ENCODE data around the gene C2orf69.

The C2orf69 gene

GRCh38 chr2:199896617-199897016 lies 14.5 kb upstream of the C2orf69 start:
- H3K4me3 ChIP-seq (ENCODE audit: control insufficient read depth, low read depth, low read length), result no peak overlapping the region
- no peak for TF ChIP-seq CTCF (conservative IDR thresholded peaks at IDR 0.05; ENCODE audit: control insufficient read depth, insufficient read depth, low read depth, low read length)
- DNase-seq (ENCODE audit: low read depth), result no peak

DNA sequence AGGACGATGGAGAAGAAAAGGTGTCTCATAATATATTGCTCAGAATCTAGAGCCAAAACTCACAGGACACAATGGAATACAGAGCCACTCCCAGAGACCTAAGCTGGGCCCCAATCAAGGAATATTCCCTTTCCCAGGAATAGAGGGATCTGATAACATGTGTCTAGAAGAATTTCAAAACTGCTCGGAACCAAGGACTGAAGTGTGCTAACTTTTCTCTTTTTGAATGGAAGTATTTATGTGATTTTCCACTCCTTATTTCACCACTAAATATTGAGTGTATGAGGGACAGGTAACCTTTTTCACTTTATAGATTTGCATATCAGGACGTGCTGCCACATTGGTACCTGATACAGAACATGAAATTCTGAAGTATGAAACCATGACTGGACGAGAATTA lies 9.2 kb upstream of the C2orf69 start:
- TF ChIP-seq CTCF (conservative IDR thresholded peaks at IDR 0.05; ENCODE audit: control insufficient read depth, insufficient read depth, low read depth, low read length), result no peak

DNA sequence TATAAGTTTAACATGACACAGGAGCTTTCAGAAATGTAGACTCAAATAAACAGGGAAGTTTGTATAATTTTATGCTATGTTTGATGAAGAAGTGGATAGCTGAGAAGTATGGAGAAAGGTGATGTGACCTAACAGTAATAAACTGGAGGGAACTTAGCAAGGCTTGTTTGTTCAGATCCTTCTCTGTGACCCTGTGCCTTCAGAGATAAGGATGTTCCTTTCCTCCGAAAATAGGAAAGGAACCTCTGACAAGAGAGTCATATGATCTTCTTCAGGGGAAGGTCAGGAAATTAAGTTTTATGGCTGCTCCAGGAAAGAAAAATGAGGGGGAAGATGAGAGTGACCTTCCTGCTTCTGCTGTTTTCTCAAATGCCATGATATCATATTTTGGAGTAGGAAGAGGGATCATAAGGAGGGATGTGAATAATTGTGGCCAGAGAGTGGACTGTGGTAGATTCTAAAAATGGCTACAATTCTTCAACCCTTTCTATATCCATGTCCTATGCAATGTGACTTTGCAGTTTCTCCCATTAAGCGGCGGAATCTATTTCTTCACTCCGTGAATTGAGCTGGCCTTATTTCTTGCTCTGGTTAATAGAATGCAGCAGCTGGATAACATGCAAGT lies 8.5 kb upstream of the C2orf69 start:
- no peak for TF ChIP-seq CTCF (conservative IDR thresholded peaks at IDR 0.05; ENCODE audit: control insufficient read depth, insufficient read depth, low read depth, low read length)

More for the DNA sequence above, 9.2 kb upstream of the C2orf69 start:
- H3K4me3 ChIP-seq (ENCODE audit: control insufficient read depth, low read depth, low read length), result no peak overlapping the region
- DNase-seq (ENCODE audit: low read depth), result no peak

DNA sequence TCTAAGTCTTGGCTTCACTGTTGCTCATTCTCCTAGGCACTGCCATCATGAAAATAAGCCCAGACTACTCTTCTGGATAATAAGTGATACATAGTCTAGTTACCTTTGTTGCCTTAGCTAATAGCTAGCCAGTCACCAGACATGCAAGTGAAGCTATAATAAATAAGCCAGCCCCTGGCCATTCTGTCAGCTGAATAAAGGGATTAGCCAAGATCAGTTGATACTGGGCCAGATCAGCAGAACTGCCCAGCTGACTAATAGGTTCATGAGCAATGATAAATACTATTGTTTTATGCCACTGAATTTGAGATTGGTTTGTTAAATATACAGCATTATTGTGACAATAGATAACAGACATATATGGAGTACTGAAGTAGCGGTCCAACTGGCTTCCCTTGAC lies 8.0 kb upstream of the C2orf69 start:
- TF ChIP-seq CTCF (conservative IDR thresholded peaks at IDR 0.05; ENCODE audit: control insufficient read depth, insufficient read depth, low read depth, low read length), result no peak
- H3K4me3 ChIP-seq (ENCODE audit: control insufficient read depth, low read depth, low read length), result no peak overlapping the region
- peak; percentile 23 for DNase-seq (ENCODE audit: low read depth)

More for the DNA sequence above, 8.5 kb upstream of the C2orf69 start:
- no peak for DNase-seq (ENCODE audit: low read depth)
- no peak overlapping the region for H3K4me3 ChIP-seq (ENCODE audit: control insufficient read depth, low read depth, low read length)

DNA sequence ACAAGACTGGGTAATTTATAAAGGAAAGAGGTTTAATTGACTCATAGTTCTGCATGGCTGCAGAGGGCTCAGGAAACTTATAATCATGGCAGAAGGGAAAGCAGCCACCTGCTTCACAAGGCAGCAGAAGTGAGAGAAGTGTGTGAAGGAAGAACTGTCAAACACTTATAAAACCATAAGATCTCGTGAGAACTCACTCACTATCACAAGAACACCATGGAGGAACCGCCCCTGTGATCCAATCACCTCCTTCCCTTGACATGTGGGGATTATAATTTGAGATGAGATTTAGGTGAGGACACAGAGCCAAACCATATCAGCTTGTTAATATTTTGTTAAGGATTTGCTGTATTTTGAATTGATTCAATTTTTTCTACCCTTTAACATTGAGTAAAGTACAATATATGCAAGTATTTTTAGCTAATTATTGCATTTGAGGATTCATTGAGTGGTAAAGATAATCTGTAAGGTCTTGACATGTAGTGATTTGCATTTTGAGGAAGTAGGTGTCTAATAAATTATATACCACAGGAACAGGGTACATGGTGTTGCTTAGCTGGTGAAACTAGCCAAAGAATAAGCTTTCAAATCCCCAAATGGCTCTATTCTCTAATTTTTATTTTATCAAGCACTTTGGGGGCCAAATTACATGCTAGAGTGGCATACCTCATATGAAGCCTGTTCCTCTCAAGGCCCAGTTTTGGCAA lies 3.9 kb upstream of the C2orf69 start:
- DNase-seq (ENCODE audit: low read depth), result no peak
- TF ChIP-seq CTCF (conservative IDR thresholded peaks at IDR 0.05; ENCODE audit: control insufficient read depth, insufficient read depth, low read depth, low read length), result no peak
- no peak overlapping the region for H3K4me3 ChIP-seq (ENCODE audit: control insufficient read depth, low read depth, low read length)

GRCh38 chr2:199910338-199911051 lies 598 bp upstream of the C2orf69 start:
- no peak for TF ChIP-seq CTCF (conservative IDR thresholded peaks at IDR 0.05; ENCODE audit: control insufficient read depth, insufficient read depth, low read depth, low read length)
- H3K4me3 ChIP-seq (ENCODE audit: control insufficient read depth, low read depth, low read length), result peak overlapping the region; percentile 54
- DNase-seq (ENCODE audit: low read depth), result peak; percentile 6
